Measurements from ENCODE around the gene KIF26A. TPM values are rescaled to one million over a fixed set of nuclear protein-coding genes. Genes with fewer than 3 reads are reported as not detected.
A peak's percentile ranks its signal among the peaks of the same experiment; 100 is the strongest.

KIF26A gene
- total RNA-seq, 1 donor from 2014 or later: 5.9 TPM

DNA sequence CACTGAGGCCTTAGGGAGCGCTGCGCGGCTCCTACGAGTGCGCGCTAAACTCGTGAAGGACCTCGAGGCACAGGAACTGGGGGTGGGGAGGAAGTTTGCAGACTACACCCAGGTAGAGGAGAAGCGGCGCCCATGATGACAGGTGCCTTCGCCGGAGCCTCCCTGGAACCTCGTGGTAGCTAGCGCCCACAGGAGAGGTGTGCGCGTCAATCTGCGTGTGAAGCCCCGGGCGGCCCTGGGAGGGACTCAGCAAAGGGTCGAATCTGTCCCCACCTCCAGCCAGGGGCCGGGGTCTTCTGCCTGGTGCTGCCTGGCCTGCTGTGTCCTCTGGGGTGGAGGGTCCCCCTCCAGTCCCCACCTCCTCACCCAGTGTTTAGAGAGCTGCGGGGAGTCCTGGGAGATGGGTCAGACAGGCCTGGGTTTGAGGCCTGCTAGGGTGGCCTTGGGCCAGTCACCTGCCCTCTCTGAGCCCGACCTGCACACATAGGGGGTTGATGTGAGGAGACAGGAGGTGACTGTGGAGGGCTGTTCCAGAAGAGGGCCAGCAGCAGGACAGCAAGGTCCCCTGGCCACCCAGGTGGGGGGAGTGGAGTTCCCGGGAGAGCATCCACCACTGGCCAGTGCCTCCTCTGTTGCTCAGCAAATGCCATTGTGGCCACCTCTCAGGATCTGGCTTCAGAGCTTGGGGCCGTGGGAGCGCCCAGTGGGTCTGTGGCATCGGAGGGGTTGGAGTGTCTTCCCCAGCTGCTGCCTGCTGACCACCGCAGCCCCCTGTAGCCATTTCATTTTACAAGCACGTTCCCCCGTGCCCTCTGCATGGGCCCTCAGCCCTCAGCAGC is 20.2 kb upstream of the KIF26A start:
- no peaks in the 10 kb centered on the region for H3K9me3 ChIP-seq
- peak overlapping the region; percentile 43 for H3K4me3 ChIP-seq
- TF ChIP-seq, protein P1, sequence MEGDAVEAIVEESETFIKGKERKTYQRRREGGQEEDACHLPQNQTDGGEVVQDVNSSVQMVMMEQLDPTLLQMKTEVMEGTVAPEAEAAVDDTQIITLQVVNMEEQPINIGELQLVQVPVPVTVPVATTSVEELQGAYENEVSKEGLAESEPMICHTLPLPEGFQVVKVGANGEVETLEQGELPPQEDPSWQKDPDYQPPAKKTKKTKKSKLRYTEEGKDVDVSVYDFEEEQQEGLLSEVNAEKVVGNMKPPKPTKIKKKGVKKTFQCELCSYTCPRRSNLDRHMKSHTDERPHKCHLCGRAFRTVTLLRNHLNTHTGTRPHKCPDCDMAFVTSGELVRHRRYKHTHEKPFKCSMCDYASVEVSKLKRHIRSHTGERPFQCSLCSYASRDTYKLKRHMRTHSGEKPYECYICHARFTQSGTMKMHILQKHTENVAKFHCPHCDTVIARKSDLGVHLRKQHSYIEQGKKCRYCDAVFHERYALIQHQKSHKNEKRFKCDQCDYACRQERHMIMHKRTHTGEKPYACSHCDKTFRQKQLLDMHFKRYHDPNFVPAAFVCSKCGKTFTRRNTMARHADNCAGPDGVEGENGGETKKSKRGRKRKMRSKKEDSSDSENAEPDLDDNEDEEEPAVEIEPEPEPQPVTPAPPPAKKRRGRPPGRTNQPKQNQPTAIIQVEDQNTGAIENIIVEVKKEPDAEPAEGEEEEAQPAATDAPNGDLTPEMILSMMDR (IDR thresholded peaks at IDR 0.05): no peak
- intact Hi-C loops (cut with DNase I): no loop called here
- H3K27ac ChIP-seq: no peak overlapping the region
- no peaks in the 10 kb centered on the region for H3K4me1 ChIP-seq
- H3K27me3 ChIP-seq: peaks cover 43% of the 10 kb centered on the region
- DNase-seq: peak; percentile 51
- peak; percentile 14 for ATAC-seq
- H3K36me3 ChIP-seq: no peaks in the 10 kb centered on the region

DNA sequence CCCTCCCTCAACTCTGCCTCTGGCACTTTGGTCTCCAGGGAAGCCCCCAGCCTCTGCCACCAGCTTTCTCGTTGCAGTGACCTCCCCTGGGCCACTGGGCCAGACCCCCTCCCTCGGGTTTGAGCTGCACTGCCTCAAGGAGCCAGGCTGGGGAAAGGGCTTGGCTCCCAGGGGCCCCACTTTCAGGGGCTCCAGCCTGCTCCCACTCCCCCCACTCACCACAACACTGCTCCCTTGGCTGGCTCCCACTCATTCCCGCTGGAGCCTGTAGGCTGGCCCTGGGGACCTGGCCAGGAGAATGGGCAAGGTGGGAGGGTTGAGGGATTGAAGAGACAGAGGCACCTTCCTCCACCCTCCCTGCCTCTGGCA is 19.3 kb upstream of the KIF26A start:
- H3K4me1 ChIP-seq: no peaks in the 10 kb centered on the region
- DNase-seq (peak; percentile 57), ATAC-seq (no peak)
- H3K9me3 ChIP-seq: peaks cover 8% of the 10 kb centered on the region
- H3K36me3 ChIP-seq: no peaks in the 10 kb centered on the region
- H3K4me3 ChIP-seq: no peak overlapping the region
- no peak overlapping the region for H3K27ac ChIP-seq
- peaks cover 43% of the 10 kb centered on the region for H3K27me3 ChIP-seq
- TF ChIP-seq, protein P1 (IDR thresholded peaks at IDR 0.05): no peak
- intact Hi-C loops (cut with DNase I): no loop called here

GRCh38 chr14:104119488-104120251 is 18.7 kb upstream of the KIF26A start:
- H3K9me3 ChIP-seq: peaks cover 8% of the 10 kb centered on the region
- TF ChIP-seq, protein P1 (IDR thresholded peaks at IDR 0.05): no peak
- intact Hi-C loops (cut with DNase I): no loop called here
- no peaks in the 10 kb centered on the region for H3K36me3 ChIP-seq
- peaks cover 43% of the 10 kb centered on the region for H3K27me3 ChIP-seq
- no peak overlapping the region for H3K27ac ChIP-seq
- no peaks in the 10 kb centered on the region for H3K4me1 ChIP-seq
- DNase-seq: peak; percentile 48
- no peak for ATAC-seq
- no peak overlapping the region for H3K4me3 ChIP-seq

DNA sequence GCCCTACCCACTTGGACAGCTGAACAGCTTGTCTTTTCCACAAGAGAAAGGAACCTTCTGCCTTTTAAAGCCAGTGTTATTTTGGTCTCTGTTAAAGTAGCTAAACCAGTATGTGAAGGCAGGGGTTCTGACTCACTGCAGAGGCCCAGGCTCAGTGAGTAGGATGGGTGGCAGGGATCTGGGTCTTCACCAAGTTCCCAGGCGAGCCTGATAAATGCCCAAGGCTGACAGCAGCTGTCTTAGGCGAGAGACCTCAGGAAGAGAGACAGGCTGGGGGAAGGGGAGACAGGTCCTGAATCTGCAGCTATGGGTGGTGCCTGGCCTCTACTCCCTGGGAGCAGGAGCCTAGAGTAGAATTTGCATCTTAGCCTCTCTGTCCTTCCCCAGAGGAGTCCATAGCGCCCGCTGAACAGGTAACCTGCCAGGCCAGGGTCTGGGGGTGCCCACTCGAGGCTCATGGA is 18.1 kb upstream of the KIF26A start:
- peaks cover 43% of the 10 kb centered on the region for H3K27me3 ChIP-seq

GRCh38 chr14:104121142-104121541 is 17.2 kb upstream of the KIF26A start:
- peak; percentile 23 for DNase-seq
- ATAC-seq: no peak
- no peak overlapping the region for H3K4me3 ChIP-seq
- intact Hi-C loops (cut with DNase I): no loop called here
- no peaks in the 10 kb centered on the region for H3K36me3 ChIP-seq
- H3K9me3 ChIP-seq: peaks cover 8% of the 10 kb centered on the region
- no peaks in the 10 kb centered on the region for H3K4me1 ChIP-seq
- peaks cover 37% of the 10 kb centered on the region for H3K27me3 ChIP-seq
- H3K27ac ChIP-seq: no peak overlapping the region
- TF ChIP-seq, protein P1 (IDR thresholded peaks at IDR 0.05): no peak

More for the DNA sequence above, 18.1 kb upstream of the KIF26A start:
- no peaks in the 10 kb centered on the region for H3K36me3 ChIP-seq
- ATAC-seq: no peak
- H3K4me3 ChIP-seq: no peak overlapping the region
- no peak overlapping the region for H3K27ac ChIP-seq
- TF ChIP-seq, protein P1 (IDR thresholded peaks at IDR 0.05): no peak
- no peak for DNase-seq
- intact Hi-C loops (cut with DNase I): no loop called here
- H3K4me1 ChIP-seq: no peaks in the 10 kb centered on the region
- peaks cover 8% of the 10 kb centered on the region for H3K9me3 ChIP-seq
